Neural cell (in vitro differentiated cells): Measurements from ENCODE around the gene LRRC8E. TPM values are rescaled to one million over a fixed set of nuclear protein-coding genes. Genes with fewer than 3 reads are reported as not detected.
"Not testable (repeated sequence)": the region's sequence is repeated elsewhere in the genome, so short reads cannot be mapped to it uniquely, and the experiment has no call there.

Experiments used
- H2AFZ ChIP-seq: fragments of 200-600, 300-800 bp; sonication (generic), shearing (Covaris generic); 2 replicates; pipeline ENCODE4 v1.6.0; 2014; ENCODE audit warnings: low read depth, mild to moderate bottlenecking, antibody characterized with exemption, low read length, moderate library complexity
- H3F3A ChIP-seq: fragments of 200-600 bp; shearing (Covaris generic); 2 replicates; pipeline ENCODE4 v1.6.1; 2016; ENCODE audit warnings: mild to moderate bottlenecking, moderate library complexity, mixed read lengths, antibody characterized with exemption, low read length; ENCODE audit not compliant: insufficient read depth, poor library complexity, severe bottlenecking
- H3K27ac ChIP-seq: fragments of 200-600, 300-800 bp; sonication (generic), shearing (Covaris generic); 2 replicates; pipeline ENCODE4 v1.5.1; 2014; ENCODE audit warnings: mild to moderate bottlenecking, low read length, moderate library complexity
- H3K27me3 ChIP-seq: fragments of 300-800, 200-600 bp; sonication (generic), shearing (Covaris generic); 2 replicates; pipeline ENCODE4 v1.6.0; 2014; ENCODE audit warnings: mild to moderate bottlenecking, low read depth, low read length, moderate library complexity; ENCODE audit not compliant: insufficient read depth
- H3K36me3 ChIP-seq: fragments of 300-800, 200-600 bp; sonication (generic), shearing (Covaris generic); 2 replicates; pipeline ENCODE4 v1.5.1; 2014; ENCODE audit warnings: mild to moderate bottlenecking, antibody characterized with exemption, low read length, moderate library complexity; ENCODE audit not compliant: insufficient read depth
- H3K4me2 ChIP-seq: fragments of 300-800, 200-600 bp; sonication (generic), shearing (Covaris generic); 2 replicates; pipeline ENCODE4 v1.6.0; 2014; ENCODE audit warnings: mild to moderate bottlenecking, low read length
- H3K4me3 ChIP-seq: fragments of 300-800, 200-600 bp; sonication (generic), shearing (Covaris generic); 2 replicates; pipeline ENCODE4 v1.5.1; 2014; ENCODE audit warnings: mild to moderate bottlenecking, low read length, moderate library complexity
- H3K79me2 ChIP-seq: fragments of 200-600 bp; shearing (Covaris generic); replicated peaks from 2 replicates; pipeline ENCODE4 v1.6.0; 2014; ENCODE audit warnings: mild to moderate bottlenecking, low read length, moderate library complexity; ENCODE audit not compliant: insufficient read depth
- H3K9ac ChIP-seq: fragments of 300-800, 200-600 bp; sonication (generic), shearing (Covaris generic); 2 replicates; pipeline ENCODE4 v1.6.1; 2016; ENCODE audit warnings: mild to moderate bottlenecking, low read length, mixed read lengths
- H3K9me2 ChIP-seq: fragments of 200-600 bp; shearing (Covaris generic); 2 replicates; pipeline ENCODE4 v1.6.1; 2016; ENCODE audit warnings: mild to moderate bottlenecking, low read length, mixed read lengths; ENCODE audit not compliant: insufficient read depth
- H3K9me3 ChIP-seq: fragments of 200-600, 300-800 bp; sonication (generic), shearing (Covaris generic); 2 replicates; pipeline ENCODE4 v1.6.1; 2016; ENCODE audit warnings: mild to moderate bottlenecking, mixed run types, low read length, moderate library complexity, mixed read lengths
- H4K20me1 ChIP-seq: fragments of 200-600 bp; shearing (Covaris generic); 2 replicates; pipeline ENCODE4 v1.6.1; 2016; ENCODE audit warnings: mild to moderate bottlenecking, mixed run types; ENCODE audit not compliant: insufficient read depth
- EP300 ChIP-seq: fragments of 450-650 bp; conservative IDR thresholded peaks from 2 replicates; pipeline ENCODE4 v1.6.1; 2014; ENCODE audit warnings: antibody characterized with exemption, mild to moderate bottlenecking, moderate library complexity; ENCODE audit not compliant: poor library complexity, severe bottlenecking
- EZH2 ChIP-seq: fragments of 200-600, 300-800 bp; shearing (Covaris generic), sonication (generic); IDR thresholded peaks from 2 replicates; pipeline ENCODE4 v1.6.1; 2014; ENCODE audit warnings: antibody characterized with exemption, low read length, borderline replicate concordance, mild to moderate bottlenecking; ENCODE audit not compliant: insufficient read depth, poor library complexity, severe bottlenecking
- MXI1 ChIP-seq: fragments of 450-650 bp; conservative IDR thresholded peaks from 2 replicates; pipeline ENCODE4 v1.6.1; 2014; ENCODE audit warnings: antibody characterized with exemption, mild to moderate bottlenecking; ENCODE audit not compliant: poor library complexity, severe bottlenecking
- POLR2AphosphoS5 ChIP-seq: IDR thresholded peaks from 2 replicates; pipeline ENCODE4 v1.6.1; 2012
- RAD21 ChIP-seq: fragments of 450-650 bp; conservative IDR thresholded peaks from 2 replicates; pipeline ENCODE4 v1.6.1; 2014; ENCODE audit warnings: antibody characterized with exemption, mild to moderate bottlenecking, moderate library complexity
- SMC3 ChIP-seq: fragments of 450-650 bp; conservative IDR thresholded peaks from 2 replicates; pipeline ENCODE4 v1.6.1; 2014; ENCODE audit warnings: antibody characterized with exemption, mild to moderate bottlenecking, moderate library complexity; ENCODE audit not compliant: poor library complexity
- TAF1 ChIP-seq: IDR thresholded peaks from 2 replicates; pipeline ENCODE4 v1.6.1; 2012; ENCODE audit warnings: low read depth
- polyA plus RNA-seq: library from polyadenylated mRNA; depleted of rRNA; stranded (reverse); fragments of >200 nt; gene quantifications from 2 replicates; pipeline ENCODE4 v1.2.3, GENCODE V29; 2014
- TF ChIP-seq, protein P1 (sequence below): fragments of 450-650 bp; IDR thresholded peaks from 2 replicates; pipeline ENCODE4 v1.5.1; 2014; ENCODE audit warnings: antibody characterized with exemption, mild to moderate bottlenecking, moderate library complexity; ENCODE audit not compliant: poor library complexity, severe bottlenecking
- TF ChIP-seq, protein P2 (sequence below): IDR thresholded peaks from 2 replicates; pipeline ENCODE4 v1.6.1; 2012; ENCODE audit warnings: borderline replicate concordance

LRRC8E gene
- polyA plus RNA-seq, 1 donor from 2014 or later: not detected

DNA sequence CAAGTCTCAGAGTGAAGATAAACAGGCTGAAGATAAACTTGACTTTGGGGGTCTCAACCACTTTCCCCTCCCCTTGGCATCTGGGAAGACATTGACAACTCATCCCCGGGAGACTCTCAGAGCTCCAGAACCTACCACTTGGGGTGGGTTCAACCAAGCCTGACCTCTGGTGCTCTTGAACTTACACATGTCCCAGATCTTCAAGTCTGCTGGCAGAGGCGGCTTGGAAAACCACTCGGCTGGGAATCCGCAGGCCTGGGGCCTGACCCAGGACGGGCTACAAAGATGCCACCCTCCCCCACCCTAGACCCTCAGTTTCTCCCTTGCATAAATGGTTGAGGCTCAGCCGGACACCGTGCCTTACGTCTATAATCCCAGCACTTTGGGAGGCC is 512 bp downstream of the LRRC8E start:
- H3K4me2 ChIP-seq: no peak overlapping the region
- no peaks in the 10 kb centered on the region for H3F3A ChIP-seq
- H4K20me1 ChIP-seq: no peaks in the 10 kb centered on the region
- H3K9me3 ChIP-seq: no peaks in the 10 kb centered on the region
- H3K9me2 ChIP-seq: no peaks in the 10 kb centered on the region
- no peaks in the 10 kb centered on the region for H3K79me2 ChIP-seq
- H3K27me3 ChIP-seq: peaks cover 15% of the 10 kb centered on the region
- no peaks in the 10 kb centered on the region for H3K36me3 ChIP-seq
- TF ChIP-seq TAF1: no peak
- TF ChIP-seq POLR2AphosphoS5: no peak
- no peak for TF ChIP-seq EP300
- TF ChIP-seq, protein P1, sequence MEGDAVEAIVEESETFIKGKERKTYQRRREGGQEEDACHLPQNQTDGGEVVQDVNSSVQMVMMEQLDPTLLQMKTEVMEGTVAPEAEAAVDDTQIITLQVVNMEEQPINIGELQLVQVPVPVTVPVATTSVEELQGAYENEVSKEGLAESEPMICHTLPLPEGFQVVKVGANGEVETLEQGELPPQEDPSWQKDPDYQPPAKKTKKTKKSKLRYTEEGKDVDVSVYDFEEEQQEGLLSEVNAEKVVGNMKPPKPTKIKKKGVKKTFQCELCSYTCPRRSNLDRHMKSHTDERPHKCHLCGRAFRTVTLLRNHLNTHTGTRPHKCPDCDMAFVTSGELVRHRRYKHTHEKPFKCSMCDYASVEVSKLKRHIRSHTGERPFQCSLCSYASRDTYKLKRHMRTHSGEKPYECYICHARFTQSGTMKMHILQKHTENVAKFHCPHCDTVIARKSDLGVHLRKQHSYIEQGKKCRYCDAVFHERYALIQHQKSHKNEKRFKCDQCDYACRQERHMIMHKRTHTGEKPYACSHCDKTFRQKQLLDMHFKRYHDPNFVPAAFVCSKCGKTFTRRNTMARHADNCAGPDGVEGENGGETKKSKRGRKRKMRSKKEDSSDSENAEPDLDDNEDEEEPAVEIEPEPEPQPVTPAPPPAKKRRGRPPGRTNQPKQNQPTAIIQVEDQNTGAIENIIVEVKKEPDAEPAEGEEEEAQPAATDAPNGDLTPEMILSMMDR: no peak
- no peak for TF ChIP-seq EZH2
- TF ChIP-seq SMC3: no peak
- no peak for TF ChIP-seq MXI1
- TF ChIP-seq, protein P2, sequence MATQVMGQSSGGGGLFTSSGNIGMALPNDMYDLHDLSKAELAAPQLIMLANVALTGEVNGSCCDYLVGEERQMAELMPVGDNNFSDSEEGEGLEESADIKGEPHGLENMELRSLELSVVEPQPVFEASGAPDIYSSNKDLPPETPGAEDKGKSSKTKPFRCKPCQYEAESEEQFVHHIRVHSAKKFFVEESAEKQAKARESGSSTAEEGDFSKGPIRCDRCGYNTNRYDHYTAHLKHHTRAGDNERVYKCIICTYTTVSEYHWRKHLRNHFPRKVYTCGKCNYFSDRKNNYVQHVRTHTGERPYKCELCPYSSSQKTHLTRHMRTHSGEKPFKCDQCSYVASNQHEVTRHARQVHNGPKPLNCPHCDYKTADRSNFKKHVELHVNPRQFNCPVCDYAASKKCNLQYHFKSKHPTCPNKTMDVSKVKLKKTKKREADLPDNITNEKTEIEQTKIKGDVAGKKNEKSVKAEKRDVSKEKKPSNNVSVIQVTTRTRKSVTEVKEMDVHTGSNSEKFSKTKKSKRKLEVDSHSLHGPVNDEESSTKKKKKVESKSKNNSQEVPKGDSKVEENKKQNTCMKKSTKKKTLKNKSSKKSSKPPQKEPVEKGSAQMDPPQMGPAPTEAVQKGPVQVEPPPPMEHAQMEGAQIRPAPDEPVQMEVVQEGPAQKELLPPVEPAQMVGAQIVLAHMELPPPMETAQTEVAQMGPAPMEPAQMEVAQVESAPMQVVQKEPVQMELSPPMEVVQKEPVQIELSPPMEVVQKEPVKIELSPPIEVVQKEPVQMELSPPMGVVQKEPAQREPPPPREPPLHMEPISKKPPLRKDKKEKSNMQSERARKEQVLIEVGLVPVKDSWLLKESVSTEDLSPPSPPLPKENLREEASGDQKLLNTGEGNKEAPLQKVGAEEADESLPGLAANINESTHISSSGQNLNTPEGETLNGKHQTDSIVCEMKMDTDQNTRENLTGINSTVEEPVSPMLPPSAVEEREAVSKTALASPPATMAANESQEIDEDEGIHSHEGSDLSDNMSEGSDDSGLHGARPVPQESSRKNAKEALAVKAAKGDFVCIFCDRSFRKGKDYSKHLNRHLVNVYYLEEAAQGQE: no peak
- no peak for TF ChIP-seq RAD21
- no peak overlapping the region for H3K27ac ChIP-seq
- no peak overlapping the region for H3K9ac ChIP-seq
- no peak overlapping the region for H2AFZ ChIP-seq
- H3K4me3 ChIP-seq: no peak overlapping the region

DNA sequence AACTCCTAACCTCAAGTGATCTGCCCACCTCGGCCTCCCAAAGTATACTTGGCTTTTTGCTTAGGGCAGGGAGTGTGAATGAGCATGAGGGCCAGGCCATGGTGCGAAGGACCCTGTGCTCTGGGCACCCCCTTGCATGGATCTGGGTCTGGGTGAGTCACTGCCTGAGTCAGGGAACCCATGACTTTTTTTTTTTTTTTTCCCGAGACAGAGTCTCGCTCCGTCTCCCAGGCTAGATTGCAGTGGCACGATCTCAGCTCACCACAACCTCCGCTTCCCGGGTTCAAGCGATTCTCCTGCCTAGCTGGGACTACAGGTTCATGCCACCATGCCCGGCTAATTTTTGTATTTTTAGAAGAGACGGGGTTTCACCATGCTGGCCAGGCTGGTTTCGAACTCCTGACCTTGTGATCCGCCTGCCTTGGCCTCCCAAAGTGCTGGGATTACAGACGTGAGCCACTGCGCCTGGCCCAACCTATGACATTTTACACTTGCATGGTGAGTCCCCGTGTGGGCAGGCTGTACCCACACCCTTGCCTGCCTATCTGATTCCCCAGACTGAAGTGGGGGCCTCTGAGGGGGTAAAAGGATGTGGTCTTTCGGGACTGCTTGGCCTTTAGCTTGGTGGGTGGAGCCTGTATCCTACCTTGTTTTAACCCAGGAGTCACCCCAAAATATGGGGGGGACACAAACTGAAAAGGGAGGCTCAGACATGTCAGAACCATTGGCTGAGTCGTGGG is 5.2 kb downstream of the LRRC8E start:
- H3K9me3 ChIP-seq, H3K36me3 ChIP-seq, H3K9ac ChIP-seq, H2AFZ ChIP-seq, H3K27ac ChIP-seq, H3K27me3 ChIP-seq, H3K9me2 ChIP-seq, H3K4me3 ChIP-seq, H3F3A ChIP-seq, H4K20me1 ChIP-seq, H3K79me2 ChIP-seq, H3K4me2 ChIP-seq: not testable (repeated sequence)
